HepG2 (cell line): ENCODE results near the gene SLC23A3. TPM values are rescaled to one million over a fixed set of nuclear protein-coding genes. Genes with fewer than 3 reads are reported as not detected.

Experiments
- ATRX ChIP-seq: sonication (generic); formaldehyde crosslinking; IDR thresholded peaks from 2 replicates; pipeline ENCODE4 v1.4.0; 2020; ENCODE audit warnings: missing genetic modification reagents, borderline replicate concordance
- ELF1 ChIP-seq: sonication (generic); formaldehyde crosslinking; IDR thresholded peaks from 2 replicates; pipeline ENCODE4 v1.4.0; 2020; ENCODE audit warnings: missing genetic modification reagents
- HOXD1 ChIP-seq: sonication (generic); formaldehyde crosslinking; IDR thresholded peaks from 2 replicates; pipeline ENCODE4 v1.5.0; 2020; ENCODE audit warnings: missing genetic modification reagents
- KDM5A ChIP-seq: fragments of 200-600 bp; sonication (generic); IDR thresholded peaks from 2 replicates; pipeline ENCODE4 v1.7.0; 2018; ENCODE audit warnings: antibody characterized with exemption, mild to moderate bottlenecking, low read length, borderline replicate concordance
- LCORL ChIP-seq, 2 experiments: fragments of 450-650 bp in 1 of 2; sonication (generic) in 1 of 2; formaldehyde crosslinking in 1 of 2; IDR thresholded peaks; 2 replicates each; pipeline versions ENCODE4 v1.5.0 to v1.6.1; 2017 to 2020; ENCODE audit warnings: antibody characterized with exemption in 1 of 2, missing genetic modification reagents in 1 of 2
- MXD1 ChIP-seq: sonication (generic); formaldehyde crosslinking; IDR thresholded peaks from 2 replicates; pipeline ENCODE4 v1.4.0; 2020; ENCODE audit warnings: mild to moderate bottlenecking, missing genetic modification reagents
- ZBED4 ChIP-seq: sonication (generic); formaldehyde crosslinking; IDR thresholded peaks from 2 replicates; pipeline ENCODE4 v1.4.0; 2020; ENCODE audit warnings: missing genetic modification reagents, borderline replicate concordance
- ZEB1 ChIP-seq: IDR thresholded peaks from 2 replicates; pipeline ENCODE4 v1.6.1; 2012; ENCODE audit warnings: mild to moderate bottlenecking, low read depth, inconsistent platforms; ENCODE audit not compliant: insufficient replicate concordance
- ZFAT ChIP-seq: sonication (generic); formaldehyde crosslinking; conservative IDR thresholded peaks from 2 replicates; pipeline ENCODE4 v1.8.1; 2023; ENCODE audit warnings: missing genetic modification reagents, inconsistent platforms
- ZFX ChIP-seq: sonication (generic); formaldehyde crosslinking; IDR thresholded peaks from 2 replicates; pipeline ENCODE4 v1.4.0; 2020; ENCODE audit warnings: mild to moderate bottlenecking, low read depth, missing genetic modification reagents, moderate library complexity
- ZNF451 ChIP-seq: sonication (generic); formaldehyde crosslinking; IDR thresholded peaks from 2 replicates; pipeline ENCODE4 v1.5.0; 2020; ENCODE audit warnings: mild to moderate bottlenecking, missing genetic modification reagents
- ZNF503 ChIP-seq: sonication (generic); formaldehyde crosslinking; IDR thresholded peaks from 2 replicates; pipeline ENCODE4 v1.4.0; 2020; ENCODE audit warnings: missing genetic modification reagents
- ZNF550 ChIP-seq: sonication (generic); formaldehyde crosslinking; IDR thresholded peaks from 2 replicates; pipeline ENCODE4 v1.4.0; 2020; ENCODE audit warnings: mild to moderate bottlenecking, missing genetic modification reagents, borderline replicate concordance
- ZNF562 ChIP-seq: sonication (generic); formaldehyde crosslinking; IDR thresholded peaks from 2 replicates; pipeline ENCODE4 v1.8.0; 2022; ENCODE audit warnings: missing genetic modification reagents, borderline replicate concordance
- ZNF770 ChIP-seq: sonication (generic); formaldehyde crosslinking; IDR thresholded peaks from 2 replicates; pipeline ENCODE4 v1.5.0; 2020; ENCODE audit warnings: mild to moderate bottlenecking, missing genetic modification reagents
- polyA plus RNA-seq, 8 experiments: library from polyadenylated mRNA; depleted of rRNA in 3 of 8; stranded (reverse) in 7 of 8; unstranded in 1 of 8; fragments of >200 nt; fragmentation: Illumina TruSeq in 4 of 8; extraction: Trizol in 4 of 8; gene quantifications; 2 replicates each; pipeline versions ENCODE4 v1.2.1 to v1.2.3, GENCODE V29; 2011 to 2016; ENCODE audit warnings: low read depth in 4 of 8, missing spikeins in 1 of 8, mixed read lengths in 1 of 8; ENCODE audit not compliant: insufficient read depth in 1 of 8
- total RNA-seq, 5 experiments: library from RNA; depleted of rRNA; stranded (reverse); fragments of >200 nt; fragmentation: Illumina TruSeq; extraction: Trizol; gene quantifications; 2 replicates each; pipeline ENCODE4 v1.2.3, GENCODE V29; 2016; ENCODE audit warnings: low read depth in 1 of 5
- TF ChIP-seq, protein P1 (sequence below): IDR thresholded peaks from 2 replicates; pipeline ENCODE4 v1.6.1; 2018; ENCODE audit warnings: missing genetic modification reagents, mild to moderate bottlenecking, missing compliant biosample characterization

SLC23A3 gene
- total and polyA plus RNA-seq, 2 of the 13 experiments (the other 11 are each of a cell fraction or from before 2014, with no cell fraction given): 0.38 to 0.78 TPM

DNA sequence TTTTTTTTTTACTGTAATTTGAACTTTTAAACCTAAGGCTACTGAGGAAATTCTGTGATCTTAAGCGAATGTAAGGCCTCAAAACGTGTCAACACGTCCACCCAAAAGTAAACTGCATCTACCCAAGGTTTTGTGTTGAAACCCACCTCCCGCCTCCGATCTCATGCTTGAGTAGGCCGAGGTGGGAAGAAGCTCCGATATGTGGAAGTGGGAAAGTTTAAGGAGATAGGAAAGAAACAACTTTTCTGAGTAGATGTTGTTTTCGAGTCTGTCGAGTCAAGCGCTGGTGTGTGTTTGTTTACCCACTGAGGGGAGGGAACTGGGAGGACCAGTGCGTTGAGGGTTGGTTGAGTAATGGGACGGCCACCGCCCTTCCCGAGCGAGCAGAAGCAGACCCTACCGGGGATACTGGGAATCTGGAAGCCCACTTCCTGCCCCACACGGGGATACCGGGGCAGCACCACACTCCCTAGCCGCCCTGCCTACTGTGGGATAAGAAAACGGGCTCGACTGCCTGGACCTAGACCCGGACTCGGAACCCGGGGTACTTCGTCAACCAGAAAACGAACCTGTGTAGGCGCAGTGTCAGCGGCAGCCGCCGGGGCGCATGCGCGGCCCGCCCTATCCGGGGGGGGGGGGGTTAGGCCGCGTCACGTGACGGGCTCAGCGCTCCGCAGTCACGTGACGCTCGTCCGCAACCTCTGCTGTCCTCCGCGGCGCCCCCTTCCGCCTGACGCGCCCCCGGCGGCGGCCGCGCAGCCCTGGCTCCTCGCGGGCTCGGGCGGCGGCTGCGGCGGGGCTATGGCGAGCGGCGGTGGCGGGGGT, 7.9 kb upstream of the SLC23A3 start, which contains the start of gene RETREG2 (continued):
- TF ChIP-seq ZNF770 (CRISPR knock-in tag) (peak; percentile 56; the same call in 1 of the 2 replicates), ZFAT (CRISPR knock-in tag) (0 out of 2 replicates have a peak, but pooled peaks have one; percentile 35), ZFX (CRISPR knock-in tag) (peak; percentile 69), ZNF503 (CRISPR knock-in tag) (0 out of 2 replicates have a peak, but pooled peaks have one; percentile 23), MXD1 (CRISPR knock-in tag) (peak; percentile 30; the same call in 1 of the 2 replicates), LCORL (IDR thresholded peaks at IDR 0.05) (no peak), LCORL (CRISPR knock-in tag; IDR thresholded peaks at IDR 0.05) (peak; percentile 86), ATRX (CRISPR knock-in tag) (no peak), ZBED4 (CRISPR knock-in tag) (peak; percentile 67; the same call in 1 of the 2 replicates), KDM5A (peak; percentile 68; the same call in 1 of the 2 replicates), HOXD1 (CRISPR knock-in tag) (peak; percentile 28; the same call in 1 of the 2 replicates), ZNF451 (CRISPR knock-in tag) (peak; percentile 88; the same call in 1 of the 2 replicates), ELF1 (peak; percentile 59), ZEB1 (no peak), ZNF550 (CRISPR knock-in tag) (0 out of 2 replicates have a peak, but pooled peaks have one; percentile 75), ZNF562 (no peak)
- TF ChIP-seq, protein P1, sequence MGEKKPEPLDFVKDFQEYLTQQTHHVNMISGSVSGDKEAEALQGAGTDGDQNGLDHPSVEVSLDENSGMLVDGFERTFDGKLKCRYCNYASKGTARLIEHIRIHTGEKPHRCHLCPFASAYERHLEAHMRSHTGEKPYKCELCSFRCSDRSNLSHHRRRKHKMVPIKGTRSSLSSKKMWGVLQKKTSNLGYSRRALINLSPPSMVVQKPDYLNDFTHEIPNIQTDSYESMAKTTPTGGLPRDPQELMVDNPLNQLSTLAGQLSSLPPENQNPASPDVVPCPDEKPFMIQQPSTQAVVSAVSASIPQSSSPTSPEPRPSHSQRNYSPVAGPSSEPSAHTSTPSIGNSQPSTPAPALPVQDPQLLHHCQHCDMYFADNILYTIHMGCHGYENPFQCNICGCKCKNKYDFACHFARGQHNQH: peak; percentile 81
